Gastroesophageal sphincter (tissue), 4 donors: Measurements from ENCODE around the gene ASB14. TPM values are rescaled to one million over a fixed set of nuclear protein-coding genes. Genes with fewer than 3 reads are reported as not detected.

ENCODE experiments used
- ATAC-seq: fragments of 150-250 bp; one replicate; pipeline ENCODE4 v1.9.1; 2016; ENCODE audit warnings: mild to moderate bottlenecking, moderate library complexity
- H3K27ac ChIP-seq, 4 donors: fragments of 200-600 bp; sonication (generic) in 3 of 4; 1 replicate in 3 of 4; 2 replicates in 1 of 4; pipeline ENCODE4 v1.5.1; 2016 to 2019
- H3K27me3 ChIP-seq: fragments of 200-600 bp; sonication (generic); one replicate; pipeline ENCODE4 v1.5.1; 2019
- H3K36me3 ChIP-seq, 2 donors: fragments of 200-600 bp; sonication (generic); one replicate each; pipeline ENCODE4 v1.5.1; 2019; ENCODE audit warnings: control low read depth in 1 of 2
- H3K4me1 ChIP-seq, 3 donors: fragments of 200-600 bp; sonication (generic); 1 replicate in 2 of 3; 2 replicates in 1 of 3; pipeline ENCODE4 v1.5.1; 2016 to 2019; ENCODE audit warnings: control low read depth in 2 of 3
- H3K4me3 ChIP-seq, 2 donors: fragments of 200-600 bp; sonication (generic); one replicate each; pipeline ENCODE4 v1.5.1; 2019; ENCODE audit warnings: mild to moderate bottlenecking in 1 of 2, moderate library complexity in 1 of 2
- H3K9me3 ChIP-seq, 3 donors: fragments of 200-600 bp; sonication (generic); one replicate each; pipeline ENCODE4 v1.5.1; 2017 to 2019; ENCODE audit warnings: control low read depth in 2 of 3
- EP300 ChIP-seq: sonication (generic); formaldehyde crosslinking; IDR thresholded peaks from one replicate; pipeline ENCODE4 v1.6.1; 2017; ENCODE audit warnings: antibody characterized with exemption, mild to moderate bottlenecking
- POLR2A ChIP-seq, 2 donors: fragments of 450-650 bp; IDR thresholded peaks; one replicate each; pipeline ENCODE4 v1.6.1; 2017; ENCODE audit warnings: antibody characterized with exemption in 2 of 2, mild to moderate bottlenecking in 2 of 2, moderate library complexity in 1 of 2
- POLR2AphosphoS5 ChIP-seq: sonication (generic); formaldehyde crosslinking; IDR thresholded peaks from one replicate; pipeline ENCODE4 v1.6.1; 2017; ENCODE audit warnings: antibody characterized with exemption
- WGBS, 2 donors: methylation state at CpG; one replicate each; pipeline ENCODE4 v1.1.5; 2018; ENCODE audit warnings: low coverage in 1 of 2; 5-methylcytosine and 5-hydroxymethylcytosine counted together
- total RNA-seq, 4 donors: library from RNA; depleted of rRNA; stranded (reverse); fragments of >200 nt; gene quantifications; one replicate each; pipeline ENCODE4 v1.1.0, GENCODE V29; 2016
- TF ChIP-seq, protein P1 (sequence below), 4 experiments: fragments of 200-600 bp in 2 of 4; fragments of 450-650 bp in 2 of 4; sonication (generic) in 1 of 4; IDR thresholded peaks; one replicate each; pipeline ENCODE4 v1.5.1; 2017 to 2019; ENCODE audit warnings: antibody characterized with exemption in 4 of 4, mild to moderate bottlenecking in 2 of 4, moderate library complexity in 2 of 4

ASB14 gene
- total RNA-seq, 4 donors from 2014 or later: 0.16 TPM; not detected in 3

DNA sequence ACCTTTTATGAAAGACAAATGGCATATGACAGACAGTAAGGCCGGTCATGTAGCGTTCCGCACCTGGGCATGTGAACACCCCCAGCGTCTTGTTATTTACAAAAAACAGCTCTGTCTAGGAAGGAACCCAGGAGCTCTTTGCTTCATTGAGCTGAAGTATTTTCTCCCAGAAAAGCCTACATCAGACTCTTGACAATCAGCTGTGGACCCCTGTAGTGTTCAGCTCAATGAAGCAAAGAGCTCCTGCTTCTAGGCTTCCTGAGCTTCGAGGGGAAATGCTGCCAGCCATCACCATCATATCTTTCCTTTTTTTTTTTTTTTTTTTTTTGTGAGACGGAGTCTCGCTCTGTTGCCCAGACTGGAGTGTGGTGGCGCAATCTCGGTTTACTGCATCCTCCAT lies 4.1 kb downstream of the ASB14 start:
- 96 to 97% methylated on average over 5 to 8 of the region's 9 CpGs for WGBS, 2 donors
- H3K27me3 ChIP-seq: no peaks in the 10 kb centered on the region
- no peak for ATAC-seq

DNA sequence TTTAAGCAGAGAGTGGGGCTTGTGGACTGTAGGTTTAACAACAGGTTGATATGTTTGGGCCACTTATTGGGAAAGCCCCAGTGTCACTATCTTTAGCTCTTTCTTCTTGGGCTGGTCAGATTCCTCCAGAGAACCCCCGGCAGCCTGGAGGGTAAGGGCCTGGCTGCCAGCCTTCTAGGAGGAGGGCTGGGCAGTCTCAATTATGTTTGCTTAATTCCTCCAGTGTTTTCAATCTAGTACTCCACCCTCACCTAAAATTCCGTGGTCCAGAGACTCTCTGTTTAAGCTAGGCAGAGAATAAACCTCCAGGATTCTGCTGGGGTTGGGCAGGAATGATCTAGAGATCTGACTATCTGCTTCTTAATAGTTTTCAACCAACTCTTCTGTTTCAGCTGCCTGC lies 5.3 kb downstream of the ASB14 start:
- no peak for TF ChIP-seq POLR2AphosphoS5
- TF ChIP-seq, protein P1, sequence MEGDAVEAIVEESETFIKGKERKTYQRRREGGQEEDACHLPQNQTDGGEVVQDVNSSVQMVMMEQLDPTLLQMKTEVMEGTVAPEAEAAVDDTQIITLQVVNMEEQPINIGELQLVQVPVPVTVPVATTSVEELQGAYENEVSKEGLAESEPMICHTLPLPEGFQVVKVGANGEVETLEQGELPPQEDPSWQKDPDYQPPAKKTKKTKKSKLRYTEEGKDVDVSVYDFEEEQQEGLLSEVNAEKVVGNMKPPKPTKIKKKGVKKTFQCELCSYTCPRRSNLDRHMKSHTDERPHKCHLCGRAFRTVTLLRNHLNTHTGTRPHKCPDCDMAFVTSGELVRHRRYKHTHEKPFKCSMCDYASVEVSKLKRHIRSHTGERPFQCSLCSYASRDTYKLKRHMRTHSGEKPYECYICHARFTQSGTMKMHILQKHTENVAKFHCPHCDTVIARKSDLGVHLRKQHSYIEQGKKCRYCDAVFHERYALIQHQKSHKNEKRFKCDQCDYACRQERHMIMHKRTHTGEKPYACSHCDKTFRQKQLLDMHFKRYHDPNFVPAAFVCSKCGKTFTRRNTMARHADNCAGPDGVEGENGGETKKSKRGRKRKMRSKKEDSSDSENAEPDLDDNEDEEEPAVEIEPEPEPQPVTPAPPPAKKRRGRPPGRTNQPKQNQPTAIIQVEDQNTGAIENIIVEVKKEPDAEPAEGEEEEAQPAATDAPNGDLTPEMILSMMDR (IDR thresholded peaks at IDR 0.05): no peak
- TF ChIP-seq EP300: no peak
- no peak for TF ChIP-seq POLR2A (IDR thresholded peaks at IDR 0.05)
- H3K9me3 ChIP-seq: no peaks in the 10 kb centered on the region
- 90% methylated on average over 2 of the region's 2 CpGs; no CpG with 5 or more reads in 1 of the 2 donors for WGBS, 2 donors
- no peaks in the 10 kb centered on the region for H3K4me1 ChIP-seq
- no peak overlapping the region for H3K27ac ChIP-seq
- no peak for ATAC-seq
- no peaks in the 10 kb centered on the region for H3K36me3 ChIP-seq
- H3K27me3 ChIP-seq: no peaks in the 10 kb centered on the region
- no peak overlapping the region for H3K4me3 ChIP-seq

More for the DNA sequence above, 4.1 kb downstream of the ASB14 start:
- H3K36me3 ChIP-seq: no peaks in the 10 kb centered on the region
- TF ChIP-seq POLR2A (IDR thresholded peaks at IDR 0.05) (no peak), EP300 (no peak), POLR2AphosphoS5 (no peak)
- TF ChIP-seq, protein P1 (IDR thresholded peaks at IDR 0.05): no peak
- no peak overlapping the region for H3K4me3 ChIP-seq
- no peaks in the 10 kb centered on the region for H3K4me1 ChIP-seq
- H3K9me3 ChIP-seq: no peaks in the 10 kb centered on the region
- H3K27ac ChIP-seq: no peak overlapping the region

DNA sequence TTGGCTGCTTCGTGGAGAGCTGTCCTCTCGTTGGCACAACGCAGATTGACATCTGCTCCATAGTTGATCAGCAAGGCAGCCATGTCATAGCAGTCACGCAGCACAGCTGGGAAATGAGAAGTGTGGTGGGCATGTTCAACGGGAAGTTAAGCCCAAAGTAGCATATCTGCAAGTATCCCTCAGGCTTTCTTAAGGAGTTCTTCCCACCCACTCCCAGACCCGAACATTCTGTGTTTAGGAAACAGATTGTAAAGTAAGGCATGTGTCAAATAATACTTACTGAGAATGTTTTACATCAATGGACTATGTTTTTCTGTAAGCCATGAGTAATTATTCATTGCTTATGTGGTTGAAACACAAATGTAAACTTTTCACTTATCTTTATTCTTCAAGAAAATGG lies 9.2 kb downstream of the ASB14 start:
- Histone ChIP-seq H3K4me1 (no peaks in the 10 kb centered on the region), H3K27me3 (no peaks in the 10 kb centered on the region), H3K9me3 (no peaks in the 10 kb centered on the region), H3K27ac (no peak overlapping the region), H3K4me3 (no peak overlapping the region), H3K36me3 (no peaks in the 10 kb centered on the region)
- no peak for ATAC-seq
- 44 to 60% methylated on average over 4 to 5 of the region's 6 CpGs for WGBS, 2 donors
- TF ChIP-seq EP300 (no peak), POLR2A (IDR thresholded peaks at IDR 0.05) (no peak), POLR2AphosphoS5 (no peak)
- TF ChIP-seq, protein P1 (IDR thresholded peaks at IDR 0.05): no peak

DNA sequence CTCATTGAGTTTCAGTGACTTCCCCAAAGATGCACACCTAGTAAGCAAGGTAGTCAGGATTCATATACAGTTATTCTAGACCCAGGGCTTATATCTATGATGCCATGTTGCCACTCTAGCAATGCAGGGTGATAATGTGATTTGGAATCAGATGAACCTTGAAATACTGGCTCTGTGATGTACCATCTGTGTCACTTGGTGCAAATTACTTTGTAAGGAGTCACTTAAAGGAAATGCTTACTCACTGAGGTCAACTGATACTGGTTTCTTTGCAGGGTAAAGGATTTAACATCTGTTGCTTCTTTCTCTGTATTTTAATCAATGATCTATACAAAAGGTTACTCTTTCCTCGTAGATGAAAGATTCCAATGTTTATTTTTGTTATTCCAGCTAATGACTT lies 10.8 kb downstream of the ASB14 start:
- WGBS, 2 donors: 13 to 27% methylated on average over 1 of the region's 1 CpG
- H3K36me3 ChIP-seq: peaks cover 0 to under 1% of the 10 kb centered on the region in 2 donors
- no peak for ATAC-seq
- no peaks in the 10 kb centered on the region for H3K9me3 ChIP-seq
- H3K4me3 ChIP-seq: no peak overlapping the region
- H3K27ac ChIP-seq: no peak overlapping the region
- TF ChIP-seq EP300 (no peak), POLR2AphosphoS5 (no peak), POLR2A (IDR thresholded peaks at IDR 0.05) (no peak)
- TF ChIP-seq, protein P1 (IDR thresholded peaks at IDR 0.05): no peak
- H3K4me1 ChIP-seq: no peaks in the 10 kb centered on the region
- no peaks in the 10 kb centered on the region for H3K27me3 ChIP-seq

DNA sequence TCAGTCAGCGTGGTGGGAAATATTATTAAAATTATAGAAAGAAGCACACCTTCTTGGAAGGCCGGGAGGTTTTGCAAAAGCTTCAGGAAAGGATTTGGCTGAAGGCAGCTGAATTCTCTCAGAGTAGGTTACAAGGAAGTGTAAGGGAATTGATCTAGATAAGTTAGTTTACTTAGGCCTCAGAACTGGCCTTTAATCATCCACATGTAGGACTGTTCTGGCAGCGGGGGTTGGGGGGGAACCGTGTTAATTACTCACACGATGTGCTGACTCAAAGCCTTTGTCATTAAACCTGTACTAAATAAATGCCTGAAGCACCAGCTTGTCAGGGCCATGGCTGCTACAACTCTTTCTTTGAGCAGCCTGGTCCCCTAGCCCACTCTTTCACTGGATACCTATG lies 12.8 kb downstream of the ASB14 start:
- TF ChIP-seq POLR2A (IDR thresholded peaks at IDR 0.05) (no peak), POLR2AphosphoS5 (no peak), EP300 (no peak)
- TF ChIP-seq, protein P1 (IDR thresholded peaks at IDR 0.05): no peak
- Histone ChIP-seq H3K27me3 (no peaks in the 10 kb centered on the region), H3K36me3 (peaks cover 0 to 15% of the 10 kb centered on the region in 2 donors), H3K27ac (no peak overlapping the region), H3K4me1 (no peaks in the 10 kb centered on the region), H3K9me3 (no peaks in the 10 kb centered on the region), H3K4me3 (no peak overlapping the region)
- no peak for ATAC-seq
- 81% methylated on average over 5 of the region's 5 CpGs; no CpG with 5 or more reads in 1 of the 2 donors for WGBS, 2 donors
